Astrocyte (in vitro differentiated cells and primary cell): ENCODE results near the gene ARFGAP2. TPM values are rescaled to one million over a fixed set of nuclear protein-coding genes. Genes with fewer than 3 reads are reported as not detected.

Experiments
- DNase-seq: peaks from one replicate; pipeline ENCODE4 v3.0.0-alpha.2; 2010; ENCODE audit warnings: low read depth
- FAIRE-seq: peaks from 2 replicates; lab custom pipeline; 2011; peaks lifted over from hg19 to GRCh38; lab: Jason Lieb, UNC
- H2AFZ ChIP-seq: 2 replicates; pipeline ENCODE4 v1.6.0; 2012; ENCODE audit warnings: low read depth, low read length, inconsistent platforms
- H3K27ac ChIP-seq: 2 replicates; pipeline ENCODE4 v1.5.1; 2011; ENCODE audit warnings: low read depth, low read length, inconsistent platforms
- H3K27me3 ChIP-seq: 2 replicates; pipeline ENCODE4 v1.6.0; 2011; ENCODE audit warnings: low read length, inconsistent platforms; ENCODE audit not compliant: insufficient read depth
- H3K36me3 ChIP-seq: 2 replicates; pipeline ENCODE4 v1.5.1; 2011; ENCODE audit warnings: low read length, inconsistent platforms; ENCODE audit not compliant: insufficient read depth
- H3K4me1 ChIP-seq: 2 replicates; pipeline ENCODE4 v1.5.1; 2011; ENCODE audit warnings: low read length, inconsistent platforms; ENCODE audit not compliant: insufficient read depth
- H3K4me2 ChIP-seq: 2 replicates; pipeline ENCODE4 v1.6.0; 2012; ENCODE audit warnings: low read length, inconsistent platforms
- H3K4me3 ChIP-seq: 2 replicates; pipeline ENCODE4 v1.5.1; 2011; ENCODE audit warnings: low read depth, mild to moderate bottlenecking, low read length, inconsistent platforms; ENCODE audit not compliant: insufficient read depth
- H3K79me2 ChIP-seq: 2 replicates; pipeline ENCODE4 v1.6.0; 2012; ENCODE audit warnings: mild to moderate bottlenecking, low read length, inconsistent platforms; ENCODE audit not compliant: insufficient read depth
- H3K9ac ChIP-seq: 2 replicates; pipeline ENCODE4 v1.6.0; 2012; ENCODE audit warnings: mild to moderate bottlenecking, low read length, inconsistent platforms
- H3K9me3 ChIP-seq: 2 replicates; pipeline ENCODE4 v1.5.1; 2012; ENCODE audit warnings: low read depth, mild to moderate bottlenecking, low read length, inconsistent platforms; ENCODE audit not compliant: insufficient read depth
- H4K20me1 ChIP-seq: 2 replicates; pipeline ENCODE4 v1.6.0; 2012; ENCODE audit warnings: low read length, inconsistent platforms; ENCODE audit not compliant: insufficient read depth
- H3K27ac Mint-ChIP-seq: one replicate; pipeline ENCODE4 v1.8.0; 2021; ENCODE audit warnings: mild to moderate bottlenecking, mixed read lengths; ENCODE audit not compliant: unreplicated experiment
- H3K27me3 Mint-ChIP-seq: one replicate; pipeline ENCODE4 v1.8.0; 2021; ENCODE audit warnings: low read depth, mixed read lengths; ENCODE audit not compliant: unreplicated experiment
- H3K36me3 Mint-ChIP-seq: one replicate; pipeline ENCODE4 v1.8.0; 2021; ENCODE audit warnings: low read depth, mixed read lengths; ENCODE audit not compliant: unreplicated experiment
- H3K4me1 Mint-ChIP-seq: one replicate; pipeline ENCODE4 v1.8.0; 2021; ENCODE audit warnings: low read depth, mixed read lengths; ENCODE audit not compliant: unreplicated experiment
- H3K4me3 Mint-ChIP-seq: one replicate; pipeline ENCODE4 v1.8.0; 2021; ENCODE audit warnings: mild to moderate bottlenecking, moderate library complexity, mixed read lengths; ENCODE audit not compliant: unreplicated experiment
- H3K9me3 Mint-ChIP-seq: one replicate; pipeline ENCODE4 v1.8.0; 2021; ENCODE audit warnings: mild to moderate bottlenecking, mixed read lengths; ENCODE audit not compliant: unreplicated experiment
- CTCF ChIP-seq: IDR thresholded peaks from 2 replicates; pipeline ENCODE4 v1.5.1; 2011; ENCODE audit warnings: low read depth, mild to moderate bottlenecking, inconsistent platforms, low read length, moderate library complexity; ENCODE audit not compliant: insufficient read depth
- EZH2 ChIP-seq: IDR thresholded peaks from 2 replicates; pipeline ENCODE4 v1.6.1; 2012; ENCODE audit warnings: mild to moderate bottlenecking, low read length, inconsistent platforms; ENCODE audit not compliant: insufficient read depth
- total RNA-seq: library from RNA; stranded (reverse); gene quantifications from 2 replicates; pipeline ENCODE4 v1.2.1, GENCODE V29; 2021

The ARFGAP2 gene
- total RNA-seq, 1 donor from 2014 or later = 51.0 TPM

DNA sequence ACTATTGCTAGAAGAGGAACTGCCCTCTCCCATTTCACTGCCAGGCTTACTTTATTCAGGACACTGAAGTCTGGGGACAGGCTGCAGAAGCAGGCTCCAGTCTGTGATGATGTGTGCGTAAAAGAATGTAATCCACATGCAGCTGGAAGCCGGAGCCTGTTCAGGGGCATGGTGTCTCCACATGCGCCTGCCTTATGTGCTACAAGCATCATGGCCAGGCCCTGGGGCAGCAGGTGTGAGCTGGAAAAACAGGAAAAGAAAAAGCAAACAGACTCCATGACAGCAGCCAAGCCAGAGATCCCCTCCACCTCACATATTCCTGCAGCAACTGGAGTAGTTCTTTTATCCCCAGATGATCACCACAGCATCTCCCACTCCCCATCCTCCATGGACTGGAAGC is 33.4 kb downstream of the ARFGAP2 start:
- no peak overlapping the region for H3K4me3 Mint-ChIP-seq
- peak overlapping the region; percentile 6 for H3K4me2 ChIP-seq
- no peaks in the 10 kb centered on the region for H3K27me3 ChIP-seq
- no peak overlapping the region for H3K4me3 ChIP-seq
- H3K4me1 ChIP-seq = peaks cover 12% of the 10 kb centered on the region
- H3K36me3 Mint-ChIP-seq = peaks cover 12% of the 10 kb centered on the region
- TF ChIP-seq CTCF (no peak), EZH2 (no peak)
- no peaks in the 10 kb centered on the region for H3K79me2 ChIP-seq
- FAIRE-seq = peak; percentile 77
- no peaks in the 10 kb centered on the region for H3K36me3 ChIP-seq
- peak; percentile 79 for DNase-seq
- peaks cover 19% of the 10 kb centered on the region for H3K4me1 Mint-ChIP-seq
- H4K20me1 ChIP-seq = peaks cover 7% of the 10 kb centered on the region
- H3K27ac Mint-ChIP-seq = peak overlapping the region; percentile 37
- no peaks in the 10 kb centered on the region for H3K9me3 ChIP-seq
- no peaks in the 10 kb centered on the region for H3K27me3 Mint-ChIP-seq
- no peak overlapping the region for H2AFZ ChIP-seq
- H3K9ac ChIP-seq = no peak overlapping the region
- H3K9me3 Mint-ChIP-seq = peaks cover 2% of the 10 kb centered on the region
- no peak overlapping the region for H3K27ac ChIP-seq

DNA sequence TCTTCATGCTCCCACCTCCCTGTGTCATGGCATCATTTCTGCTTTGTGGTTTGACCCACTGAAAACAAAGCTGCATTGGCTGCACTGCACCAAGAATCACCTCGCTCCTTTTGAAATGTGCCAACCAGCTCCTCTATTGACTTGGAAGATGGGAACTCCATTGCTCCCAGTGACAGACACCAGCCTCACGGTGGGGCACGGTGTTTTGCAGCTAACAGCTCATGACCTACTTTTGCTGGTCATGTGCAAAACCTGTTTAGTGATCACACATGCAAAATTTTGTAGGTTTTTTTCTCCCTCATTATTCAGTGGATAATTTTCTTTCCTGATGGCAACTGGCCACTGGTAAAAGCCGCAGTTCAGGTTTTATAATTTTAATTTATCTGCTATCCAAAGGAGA is 36.8 kb downstream of the ARFGAP2 start:
- H4K20me1 ChIP-seq = peaks cover 7% of the 10 kb centered on the region
- no peaks in the 10 kb centered on the region for H3K27me3 Mint-ChIP-seq
- peaks cover 12% of the 10 kb centered on the region for H3K4me1 ChIP-seq
- H3K36me3 Mint-ChIP-seq = peaks cover 11% of the 10 kb centered on the region
- no peak overlapping the region for H3K27ac ChIP-seq
- no peak overlapping the region for H2AFZ ChIP-seq
- TF ChIP-seq EZH2 (no peak), CTCF (no peak)
- no peak overlapping the region for H3K27ac Mint-ChIP-seq
- H3K9me3 Mint-ChIP-seq = no peaks in the 10 kb centered on the region
- H3K9me3 ChIP-seq = no peaks in the 10 kb centered on the region
- DNase-seq (no peak), FAIRE-seq (no peak)
- no peak overlapping the region for H3K4me3 Mint-ChIP-seq
- H3K4me1 Mint-ChIP-seq = peaks cover 19% of the 10 kb centered on the region
- H3K36me3 ChIP-seq = no peaks in the 10 kb centered on the region
- H3K79me2 ChIP-seq = no peaks in the 10 kb centered on the region
- no peaks in the 10 kb centered on the region for H3K27me3 ChIP-seq
- H3K9ac ChIP-seq = no peak overlapping the region
- H3K4me3 ChIP-seq = no peak overlapping the region
- H3K4me2 ChIP-seq = no peak overlapping the region

DNA sequence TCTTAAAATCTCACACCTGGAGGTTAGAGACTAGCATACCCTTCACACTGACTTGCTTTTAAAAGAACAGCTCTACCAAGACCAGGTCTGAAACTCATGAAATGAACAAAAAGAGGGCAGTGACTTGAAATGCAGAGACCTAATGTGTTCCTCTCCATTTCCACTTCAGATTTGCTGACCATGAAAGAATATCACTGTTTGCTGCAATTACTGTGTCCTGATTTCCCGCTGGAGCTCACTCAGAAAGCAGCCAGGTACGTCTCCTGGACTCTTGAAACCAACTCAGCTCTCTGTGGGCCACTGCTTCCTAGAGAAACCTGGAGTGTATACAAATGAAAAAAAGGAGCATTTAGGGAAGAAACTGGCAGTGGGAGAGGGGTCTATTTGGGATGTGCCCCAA is 39.2 kb downstream of the ARFGAP2 start:
- Mint-ChIP-seq H3K4me1 (peaks cover 3% of the 10 kb centered on the region), H3K36me3 (peaks cover 11% of the 10 kb centered on the region), H3K4me3 (no peak overlapping the region), H3K27me3 (no peaks in the 10 kb centered on the region), H3K9me3 (no peaks in the 10 kb centered on the region), H3K27ac (no peak overlapping the region)
- Histone ChIP-seq H3K9me3 (no peaks in the 10 kb centered on the region), H3K79me2 (no peaks in the 10 kb centered on the region), H3K27me3 (no peaks in the 10 kb centered on the region), H3K4me3 (no peak overlapping the region), H3K27ac (no peak overlapping the region), H3K36me3 (no peaks in the 10 kb centered on the region), H4K20me1 (no peaks in the 10 kb centered on the region), H2AFZ (no peak overlapping the region), H3K4me2 (no peak overlapping the region), H3K9ac (no peak overlapping the region), H3K4me1 (no peaks in the 10 kb centered on the region)
- DNase-seq (no peak), FAIRE-seq (no peak)
- TF ChIP-seq EZH2 (no peak), CTCF (no peak)
